Vagina (tissue), 2 donors: ENCODE results near the gene NEURL3. TPM values are rescaled to one million over a fixed set of nuclear protein-coding genes. Genes with fewer than 3 reads are reported as not detected.

ENCODE experiments used
- DNase-seq, 2 donors: peaks; one replicate each; pipeline ENCODE4 v3.0.0-alpha.2; 2017; ENCODE audit errors: extremely low spot score in 2 of 2
- H3K27ac ChIP-seq: fragments of 200-600 bp; sonication (generic); one replicate; pipeline ENCODE4 v1.5.1; 2019
- H3K27me3 ChIP-seq: fragments of 200-600 bp; sonication (generic); one replicate; pipeline ENCODE4 v1.5.1; 2019
- H3K36me3 ChIP-seq, 2 donors: fragments of 200-600 bp; sonication (generic); one replicate each; pipeline ENCODE4 v1.5.1; 2017 to 2019
- H3K4me1 ChIP-seq: fragments of 200-600 bp; sonication (generic); one replicate; pipeline ENCODE4 v1.5.1; 2019
- H3K4me3 ChIP-seq, 2 donors: fragments of 200-600 bp; sonication (generic); 1 replicate in 1 of 2; 2 replicates in 1 of 2; pipeline ENCODE4 v1.5.1; 2016 to 2019
- H3K9me3 ChIP-seq: fragments of 200-600 bp; sonication (generic); one replicate; pipeline ENCODE4 v1.5.1; 2019
- POLR2A ChIP-seq, 2 donors: fragments of 450-650 bp; IDR thresholded peaks; one replicate each; pipeline ENCODE4 v1.6.1; 2017; ENCODE audit warnings: antibody characterized with exemption in 2 of 2, mild to moderate bottlenecking in 2 of 2, moderate library complexity in 2 of 2
- POLR2AphosphoS5 ChIP-seq, 2 donors: sonication (generic); formaldehyde crosslinking; IDR thresholded peaks; one replicate each; pipeline ENCODE4 v1.9.0; 2017; ENCODE audit warnings: antibody characterized with exemption in 2 of 2, mild to moderate bottlenecking in 2 of 2, low read depth in 1 of 2; ENCODE audit not compliant: insufficient read depth in 1 of 2
- intact Hi-C: fragments of 100-400 bp; cut with DNase I; formaldehyde crosslinking; loops from one replicate; pipeline ENCODE4 v1.15.1; 2023
- total RNA-seq: library from RNA; depleted of rRNA; stranded (reverse); fragments of >200 nt; gene quantifications from one replicate; pipeline ENCODE4 v1.2.3, GENCODE V29; 2016
- TF ChIP-seq, protein P1 (sequence below), 3 experiments: fragments of 450-650 bp in 2 of 3; fragments of 200-600 bp in 1 of 3; sonication (generic) in 1 of 3; IDR thresholded peaks; one replicate each; pipeline ENCODE4 v1.5.1; 2017 to 2019; ENCODE audit warnings: antibody characterized with exemption in 3 of 3, mild to moderate bottlenecking in 2 of 3, moderate library complexity in 2 of 3

NEURL3 gene
- total RNA-seq, 1 donor from 2014 or later = 2.5 TPM

DNA sequence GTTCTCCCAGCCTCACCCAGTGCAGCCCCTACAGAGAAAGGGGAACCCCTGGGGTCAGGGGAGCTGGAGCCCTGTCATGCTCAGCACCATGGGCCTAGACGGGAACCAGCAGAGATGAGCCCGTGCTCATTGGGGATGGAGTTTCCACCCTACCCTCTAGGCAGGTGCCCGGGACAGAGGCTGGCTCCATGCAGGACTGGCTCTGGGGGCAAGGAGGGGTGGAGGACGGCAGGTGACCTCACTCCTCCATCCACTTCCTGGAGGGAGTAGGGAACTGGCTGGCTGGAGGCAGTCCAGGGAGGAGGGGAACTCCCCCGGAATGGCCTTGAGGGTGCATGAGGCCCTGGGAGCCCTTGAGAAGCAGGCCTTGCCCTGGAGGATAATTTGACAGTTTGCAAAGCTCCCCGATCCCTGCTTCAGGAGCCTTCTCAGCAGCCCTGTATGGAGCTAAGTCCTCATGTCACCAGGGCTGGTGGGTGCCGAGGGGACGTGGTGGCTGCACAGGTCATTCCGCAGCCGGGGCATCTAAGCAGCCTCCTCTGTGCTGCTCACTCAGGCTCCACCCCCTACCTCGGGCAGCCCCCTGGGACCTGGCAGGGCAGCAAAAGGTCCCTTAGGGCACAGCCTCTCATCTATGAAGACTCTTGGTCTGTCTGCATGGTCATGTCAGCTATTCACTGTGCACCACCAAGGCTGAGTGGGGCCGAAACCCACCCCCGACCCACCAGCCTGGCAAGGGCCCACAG, 2.1 kb downstream of the NEURL3 start:
- H3K36me3 ChIP-seq = no peaks in the 10 kb centered on the region
- DNase-seq = no peak
- H3K9me3 ChIP-seq = no peaks in the 10 kb centered on the region
- TF ChIP-seq POLR2AphosphoS5 (IDR thresholded peaks at IDR 0.05; ENCODE audit: insufficient read depth in 1 of 2, low read depth in 1 of 2) (no peak), POLR2A (IDR thresholded peaks at IDR 0.05) (no peak)
- TF ChIP-seq, protein P1, sequence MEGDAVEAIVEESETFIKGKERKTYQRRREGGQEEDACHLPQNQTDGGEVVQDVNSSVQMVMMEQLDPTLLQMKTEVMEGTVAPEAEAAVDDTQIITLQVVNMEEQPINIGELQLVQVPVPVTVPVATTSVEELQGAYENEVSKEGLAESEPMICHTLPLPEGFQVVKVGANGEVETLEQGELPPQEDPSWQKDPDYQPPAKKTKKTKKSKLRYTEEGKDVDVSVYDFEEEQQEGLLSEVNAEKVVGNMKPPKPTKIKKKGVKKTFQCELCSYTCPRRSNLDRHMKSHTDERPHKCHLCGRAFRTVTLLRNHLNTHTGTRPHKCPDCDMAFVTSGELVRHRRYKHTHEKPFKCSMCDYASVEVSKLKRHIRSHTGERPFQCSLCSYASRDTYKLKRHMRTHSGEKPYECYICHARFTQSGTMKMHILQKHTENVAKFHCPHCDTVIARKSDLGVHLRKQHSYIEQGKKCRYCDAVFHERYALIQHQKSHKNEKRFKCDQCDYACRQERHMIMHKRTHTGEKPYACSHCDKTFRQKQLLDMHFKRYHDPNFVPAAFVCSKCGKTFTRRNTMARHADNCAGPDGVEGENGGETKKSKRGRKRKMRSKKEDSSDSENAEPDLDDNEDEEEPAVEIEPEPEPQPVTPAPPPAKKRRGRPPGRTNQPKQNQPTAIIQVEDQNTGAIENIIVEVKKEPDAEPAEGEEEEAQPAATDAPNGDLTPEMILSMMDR (IDR thresholded peaks at IDR 0.05) = no peak
- peaks cover 5% of the 10 kb centered on the region for H3K27me3 ChIP-seq
- intact Hi-C loops = loop anchor here (10.0 kb wide), 1 partner anchor 208 kb away; no protein-coding TSS in a partner anchor
- H3K4me3 ChIP-seq = no peak overlapping the region
- no peak overlapping the region for H3K27ac ChIP-seq
- H3K4me1 ChIP-seq = peaks cover 6% of the 10 kb centered on the region

DNA sequence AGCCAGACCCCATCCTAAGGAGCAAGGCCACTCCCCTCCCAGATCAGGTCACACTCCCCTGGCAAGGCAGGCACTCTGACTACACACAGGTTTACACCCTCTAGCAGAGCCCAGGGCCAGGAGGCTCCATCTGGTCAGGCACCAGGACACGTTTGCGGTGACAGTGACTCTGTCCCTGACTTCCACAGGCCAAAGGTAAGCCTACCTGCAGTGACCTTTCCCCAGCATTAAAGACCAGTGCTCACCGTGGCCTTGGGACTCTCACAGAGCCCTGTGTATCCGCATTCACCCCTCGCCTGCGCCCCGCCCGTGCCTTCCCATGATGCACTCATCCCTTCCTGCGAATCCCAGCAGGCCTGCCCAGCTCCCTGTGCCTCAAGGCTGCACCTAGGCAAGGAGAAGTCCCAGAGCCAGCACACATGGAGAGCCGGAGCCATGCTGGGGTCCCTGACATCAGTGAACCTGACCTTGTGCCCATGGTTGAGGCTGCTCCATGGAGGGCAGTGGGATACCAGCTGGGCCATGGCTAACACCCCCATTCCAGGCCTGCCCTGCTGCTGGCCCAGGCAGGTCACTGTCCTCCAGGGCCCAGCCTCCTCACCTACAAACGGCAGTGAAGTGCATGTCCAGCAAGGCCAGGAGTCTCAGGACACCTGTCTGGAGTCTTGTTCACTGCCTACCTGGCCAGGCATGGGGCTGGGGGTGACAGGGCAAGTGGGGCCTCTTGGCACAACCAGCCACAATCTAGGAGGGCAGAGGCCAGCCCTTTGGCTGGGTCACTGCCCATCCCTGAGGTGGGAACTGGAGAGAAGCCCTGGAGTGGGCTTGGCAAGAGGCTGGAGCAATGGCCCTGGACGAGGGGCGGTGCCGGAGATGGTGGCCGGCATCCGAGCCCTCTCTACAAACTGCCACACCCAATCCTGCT, 3.0 kb downstream of the NEURL3 start:
- Histone ChIP-seq H3K4me3 (no peak overlapping the region), H3K4me1 (no peaks in the 10 kb centered on the region), H3K27me3 (peaks cover 5% of the 10 kb centered on the region), H3K9me3 (no peaks in the 10 kb centered on the region), H3K36me3 (no peaks in the 10 kb centered on the region), H3K27ac (no peak overlapping the region)
- intact Hi-C loops = loop anchor here (10.0 kb wide), 1 partner anchor 207 kb away; no protein-coding TSS in a partner anchor
- DNase-seq = no peak
- TF ChIP-seq POLR2AphosphoS5 (IDR thresholded peaks at IDR 0.05; ENCODE audit: insufficient read depth in 1 of 2, low read depth in 1 of 2) (no peak), POLR2A (IDR thresholded peaks at IDR 0.05) (no peak)
- TF ChIP-seq, protein P1 (IDR thresholded peaks at IDR 0.05) = no peak

DNA sequence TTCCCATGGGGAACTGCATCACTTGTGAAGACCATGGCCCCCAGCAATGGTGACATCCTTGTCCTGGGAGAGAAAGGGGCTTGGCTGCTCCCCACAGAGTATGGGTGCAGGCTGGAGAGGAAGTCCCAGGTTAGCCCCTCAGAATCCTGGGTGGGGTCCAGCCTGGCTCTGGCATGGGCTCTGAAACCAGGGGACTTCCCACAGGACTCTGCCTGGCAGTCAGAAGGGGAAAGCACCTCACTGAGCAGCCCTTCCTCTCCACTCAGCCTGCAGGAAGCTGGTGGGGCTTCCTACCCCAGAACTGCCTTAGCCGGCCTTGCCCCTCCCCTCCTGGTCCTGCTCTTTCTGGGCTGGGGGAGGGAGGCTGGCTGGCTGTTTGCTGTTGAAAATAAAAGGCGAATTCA, 3.7 kb downstream of the NEURL3 start:
- Histone ChIP-seq H3K4me3 (no peak overlapping the region), H3K4me1 (no peaks in the 10 kb centered on the region), H3K9me3 (no peaks in the 10 kb centered on the region), H3K27ac (no peak overlapping the region), H3K27me3 (peaks cover 5% of the 10 kb centered on the region), H3K36me3 (no peaks in the 10 kb centered on the region)
- no peak for DNase-seq
- intact Hi-C loops = loop anchor here (10.0 kb wide), 1 partner anchor 207 kb away; no protein-coding TSS in a partner anchor
- TF ChIP-seq POLR2A (IDR thresholded peaks at IDR 0.05) (no peak), POLR2AphosphoS5 (IDR thresholded peaks at IDR 0.05; ENCODE audit: insufficient read depth in 1 of 2, low read depth in 1 of 2) (no peak)
- TF ChIP-seq, protein P1 (IDR thresholded peaks at IDR 0.05) = no peak

DNA sequence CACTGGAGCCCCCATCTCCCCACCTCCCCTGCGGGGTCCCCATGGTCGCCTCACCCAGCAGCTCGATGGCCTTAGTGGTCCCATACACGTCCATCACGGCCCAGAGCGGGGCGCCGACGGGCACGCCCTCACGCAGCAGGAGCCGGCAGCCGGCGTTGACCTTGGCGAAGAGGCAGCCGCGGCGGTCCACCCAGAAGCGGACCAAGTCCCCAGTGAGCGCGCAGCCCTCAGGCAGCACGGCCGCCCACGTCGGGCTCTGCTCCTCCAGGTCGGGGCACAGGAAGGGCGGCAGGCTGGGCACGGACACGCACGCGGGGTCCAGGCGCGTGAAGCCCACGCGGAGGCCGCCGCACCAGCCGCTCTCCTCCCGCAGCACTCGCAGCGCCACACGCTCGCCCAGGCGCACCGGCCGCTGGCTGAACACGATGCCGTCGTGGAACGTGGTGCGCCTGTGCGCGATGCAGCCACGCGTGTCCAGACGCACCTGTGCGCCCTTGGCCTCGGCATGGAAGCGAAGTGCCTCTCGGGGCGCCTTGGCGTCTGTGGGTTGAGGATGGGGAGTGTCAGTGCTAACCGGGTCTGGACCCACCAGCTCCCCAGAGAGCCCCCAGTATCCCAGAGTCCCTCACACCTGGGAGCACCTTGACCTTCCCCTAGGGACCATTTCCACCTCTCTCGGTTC, 4.6 kb downstream of the NEURL3 start:
- Histone ChIP-seq H3K9me3 (no peaks in the 10 kb centered on the region), H3K27ac (no peak overlapping the region), H3K36me3 (no peaks in the 10 kb centered on the region), H3K27me3 (peaks cover 5% of the 10 kb centered on the region), H3K4me3 (no peak overlapping the region), H3K4me1 (no peaks in the 10 kb centered on the region)
- DNase-seq = no peak
- intact Hi-C loops = loop anchor here (10.0 kb wide), 1 partner anchor 206 kb away; no protein-coding TSS in a partner anchor
- TF ChIP-seq, protein P1 (IDR thresholded peaks at IDR 0.05) = no peak
- no peak for TF ChIP-seq POLR2A (IDR thresholded peaks at IDR 0.05)
- no peak for TF ChIP-seq POLR2AphosphoS5 (IDR thresholded peaks at IDR 0.05; ENCODE audit: insufficient read depth in 1 of 2, low read depth in 1 of 2)
